Left kidney (tissue), 8 donors: ENCODE measurements around the gene ZNF394. TPM values are rescaled to one million over a fixed set of nuclear protein-coding genes. Genes with fewer than 3 reads are reported as not detected.
"Not testable (repeated sequence)": the region's sequence is repeated elsewhere in the genome, so short reads cannot be mapped to it uniquely, and the experiment has no call there.

ENCODE experiments used
- DNase-seq: peaks from one replicate; pipeline ENCODE4 v3.0.0-alpha.2; 2013
- long read RNA-seq, 8 donors: transcript quantifications; one replicate each; lab custom pipeline, GENCODE V29; 2026
- polyA plus RNA-seq: library from polyadenylated mRNA; unstranded; fragments of 120-200 nt; gene quantifications from one replicate; pipeline ENCODE4 v1.2.1, GENCODE V29; 2013; ENCODE audit not compliant: insufficient read length

The ZNF394 gene
- polyA plus RNA-seq, result 18.6 TPM
- long read RNA-seq, donor 1, partial matches to known transcripts, result 0 of 5 reads
- long read RNA-seq, donor 1, other reads (novel, unspliced or antisense), result 0 of 5 reads
- long read RNA-seq, donor 2, transcript ZNF394-201 (3 exons, 2,179 nt), result major isoform, 5 of 9 reads
- long read RNA-seq, donor 2, partial matches to known transcripts, result 0 of 9 reads
- long read RNA-seq, donor 2, other reads (novel, unspliced or antisense), result 0 of 9 reads
- long read RNA-seq, donor 3, transcript ZNF394-201 (3 exons, 2,179 nt), result major isoform, 8 of 9 reads
- long read RNA-seq, donor 3, partial matches to known transcripts, result 0 of 9 reads
- long read RNA-seq, donor 3, other reads (novel, unspliced or antisense), result 0 of 9 reads
- long read RNA-seq, donor 4, partial matches to known transcripts, result 0 of 1 reads
- long read RNA-seq, donor 4, other reads (novel, unspliced or antisense), result 0 of 1 reads
- long read RNA-seq, donor 5, transcript ZNF394-206 (2 exons, 1,619 nt), result minor isoform, 5 of 16 reads
- long read RNA-seq, donor 5, transcript ZNF394-201 (3 exons, 2,179 nt), result major isoform, 9 of 16 reads
- long read RNA-seq, donor 5, partial matches to known transcripts, result 0 of 16 reads
- long read RNA-seq, donor 5, other reads (novel, unspliced or antisense), result 0 of 16 reads
- long read RNA-seq, donor 6, partial matches to known transcripts, result 0 of 4 reads
- long read RNA-seq, donor 6, other reads (novel, unspliced or antisense), result 0 of 4 reads
- long read RNA-seq, donor 7, transcript ZNF394-201 (3 exons, 2,179 nt), result major isoform, 6 of 17 reads
- long read RNA-seq, donor 7, partial matches to known transcripts, result 5 of 17 reads
- long read RNA-seq, donor 7, other reads (novel, unspliced or antisense), result 0 of 17 reads
- long read RNA-seq, donor 8, partial matches to known transcripts, result 0 of 1 reads
- long read RNA-seq, donor 8, other reads (novel, unspliced or antisense), result 0 of 1 reads

GRCh38 chr7:99499721-99500636, at the start of gene ZNF394:
ZNF394 (minus strand) TSS chr7:99500281; CDS start chr7:99500093, 188 bp downstream.
- peak; percentile 94 for DNase-seq

GRCh38 chr7:99549545-99549944, 49.5 kb upstream of the ZNF394 start:
- not testable (repeated sequence) for DNase-seq

GRCh38 chr7:99545308-99545707, 45.2 kb upstream of the ZNF394 start:
- not testable (repeated sequence) for DNase-seq

GRCh38 chr7:99543916-99544315, 43.8 kb upstream of the ZNF394 start:
- DNase-seq, result no peak

- DNase-seq, result no peak
Measured at GRCh38 chr7:99543081-99543671, 43.1 kb upstream of the ZNF394 start.

GRCh38 chr7:99541212-99541611, 41.1 kb upstream of the ZNF394 start:
- no peak for DNase-seq

- no peak for DNase-seq
Measured at GRCh38 chr7:99540542-99540941, 40.5 kb upstream of the ZNF394 start.

GRCh38 chr7:99539213-99539811, 39.2 kb upstream of the ZNF394 start:
- no peak for DNase-seq

GRCh38 chr7:99535667-99536066, 35.6 kb upstream of the ZNF394 start:
- DNase-seq, result no peak

- DNase-seq, result no peak
Measured at GRCh38 chr7:99531354-99531765, 31.3 kb upstream of the ZNF394 start.

GRCh38 chr7:99525713-99526440, 25.8 kb upstream of the ZNF394 start:
- DNase-seq, result no peak

- no peak for DNase-seq
Measured at GRCh38 chr7:99521399-99521798, 21.3 kb upstream of the ZNF394 start.

- DNase-seq, result no peak
Measured at GRCh38 chr7:99514050-99514449, 14.0 kb upstream of the ZNF394 start.

- DNase-seq, result no peak
Measured at GRCh38 chr7:99505324-99505662, 5.2 kb upstream of the ZNF394 start.

GRCh38 chr7:99504603-99505323, 4.7 kb upstream of the ZNF394 start, which contains the start of gene ZKSCAN5:
ZKSCAN5 (plus strand) TSS chr7:99504662; CDS start chr7:99506045, 1,383 bp downstream.
- peak; percentile 98 for DNase-seq

- DNase-seq, result no peak
Measured at GRCh38 chr7:99504281-99504602, 4.2 kb upstream of the ZNF394 start.

- not testable (repeated sequence) for DNase-seq
Measured at GRCh38 chr7:99501236-99501635, 1.2 kb upstream of the ZNF394 start.

GRCh38 chr7:99500637-99501009, 542 bp upstream of the ZNF394 start:
- DNase-seq, result no peak

GRCh38 chr7:99499371-99499720, 735 bp downstream of the ZNF394 start:
- no peak for DNase-seq

- DNase-seq, result no peak
Measured at GRCh38 chr7:99498546-99498944, 1.5 kb downstream of the ZNF394 start.
